Smooth muscle cell of the umbilical artery (primary cell): Measurements from ENCODE around the gene PTPRO. TPM values are rescaled to one million over a fixed set of nuclear protein-coding genes. Genes with fewer than 3 reads are reported as not detected.

Experiments used
- total RNA-seq: library from RNA; depleted of rRNA; stranded (reverse); fragments of >200 nt; gene quantifications from 2 replicates; pipeline ENCODE4 v1.2.3, GENCODE V29; 2014

Gene PTPRO
- total RNA-seq: 0.28 and 0.30 TPM in 2 replicates

DNA sequence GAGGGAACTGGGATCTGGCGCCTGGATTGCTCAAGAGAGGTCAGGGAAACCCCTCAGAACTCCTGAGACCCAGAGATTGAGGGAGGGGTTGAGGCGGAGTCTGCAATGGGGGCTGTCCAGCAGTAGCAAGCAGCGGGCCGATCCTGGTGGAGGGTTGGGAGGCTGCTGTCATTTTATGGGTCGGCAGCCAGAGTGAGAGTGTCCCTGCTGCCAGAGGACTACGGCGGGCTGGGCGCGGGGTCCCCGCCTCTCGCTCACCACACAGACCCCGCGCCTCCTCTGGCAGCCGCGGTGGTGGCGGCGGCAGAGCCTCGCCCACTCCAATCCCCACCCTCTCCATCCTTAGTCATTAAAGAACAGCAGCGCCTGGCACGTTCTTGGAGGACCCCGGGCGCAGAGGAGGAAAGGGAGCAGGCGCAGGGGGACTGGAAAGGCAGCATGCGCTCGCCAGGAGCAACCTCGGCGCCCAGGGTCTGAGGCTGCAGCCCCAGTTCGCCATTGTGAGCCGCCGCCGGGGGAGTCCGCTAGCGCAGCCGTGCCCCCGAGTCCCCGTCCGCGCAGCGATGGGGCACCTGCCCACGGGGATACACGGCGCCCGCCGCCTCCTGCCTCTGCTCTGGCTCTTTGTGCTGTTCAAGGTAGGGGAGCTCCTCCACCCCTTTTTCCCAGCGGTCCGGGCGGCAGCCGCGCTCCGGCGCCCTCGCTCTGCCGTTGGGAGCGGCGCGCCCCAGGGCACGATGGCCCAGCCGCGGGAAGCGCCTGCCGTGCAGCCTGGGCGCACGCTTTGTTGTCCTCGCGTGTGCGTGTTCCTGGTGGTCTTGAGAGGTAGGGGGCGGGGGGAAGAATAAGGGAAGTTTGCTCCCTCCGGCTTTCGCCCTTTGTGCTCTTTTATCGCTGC lies at the start of gene PTPRO:
PTPRO (plus strand) TSS at position 345 of the 898 bp plus-strand sequence.

Other genes starting within 250 kb of the PTPRO start
- 0.14 and 0.30 TPM in 2 replicates for gene RERG, start 101.1 kb upstream of the PTPRO start, total RNA-seq